ENCODE data around the gene VN1R5.

VN1R5 gene

GRCh38 chr1:247299723-247300381, 44.0 kb downstream of the VN1R5 start:
- DNase-seq (ENCODE audit: low read depth in 1 of 2, low spot score in 1 of 2): no peak

- no peak for DNase-seq (ENCODE audit: low read depth in 1 of 2, low spot score in 1 of 2)
Observed at GRCh38 chr1:247300491-247301175, 44.8 kb downstream of the VN1R5 start.

GRCh38 chr1:247301176-247301540, 45.3 kb downstream of the VN1R5 start:
- DNase-seq (ENCODE audit: low read depth in 1 of 2, low spot score in 1 of 2): no peak

- no peak for DNase-seq (ENCODE audit: low read depth in 1 of 2, low spot score in 1 of 2)
Observed at GRCh38 chr1:247303216-247303615, 47.3 kb downstream of the VN1R5 start.

GRCh38 chr1:247304031-247304430, 48.2 kb downstream of the VN1R5 start:
- DNase-seq (ENCODE audit: low read depth in 1 of 2, low spot score in 1 of 2): no peak

Data from activated CD4-positive, alpha-beta T cell treated with anti-CD3 and anti-CD28 coated beads, Interleukin-2, amount 50 U/mL, for 24 hours (primary cell).